RWPE2 (cell line): ENCODE results near the gene DDAH2.

Experiments used
- ATAC-seq: fragments of 200-7000 bp; cut with Tn5 transposase; 3 replicates; pipeline ENCODE4 v1.9.1; 2021; ENCODE audit warnings: low read depth
- DNase-seq: peaks from one replicate; pipeline ENCODE4 v3.0.0-alpha.2; 2020; ENCODE audit warnings: low spot score
- H3K27ac ChIP-seq: fragments of 450-650 bp; 2 replicates; pipeline ENCODE4 v1.5.1; 2017; ENCODE audit warnings: mild to moderate bottlenecking; ENCODE audit not compliant: poor library complexity, severe bottlenecking
- H3K27me3 ChIP-seq: fragments of 250-450 bp; sonication (Bioruptor Pico); 2 replicates; pipeline ENCODE4 v1.5.1; 2021; ENCODE audit warnings: mild to moderate bottlenecking, moderate library complexity; ENCODE audit not compliant: insufficient read depth, poor library complexity, severe bottlenecking
- H3K36me3 ChIP-seq: fragments of 250-450 bp; sonication (Bioruptor Pico); 2 replicates; pipeline ENCODE4 v1.5.1; 2020; ENCODE audit warnings: low read depth, mild to moderate bottlenecking, moderate library complexity
- H3K4me1 ChIP-seq: fragments of 250-450 bp; sonication (Bioruptor Pico); 2 replicates; pipeline ENCODE4 v1.5.1; 2021; ENCODE audit warnings: mild to moderate bottlenecking, moderate library complexity; ENCODE audit not compliant: insufficient read depth, poor library complexity, severe bottlenecking
- H3K4me3 ChIP-seq: fragments of 250-450 bp; sonication (Bioruptor Pico); 2 replicates; pipeline ENCODE4 v1.5.1; 2021; ENCODE audit warnings: mild to moderate bottlenecking, moderate library complexity; ENCODE audit not compliant: severe bottlenecking
- H3K9me3 ChIP-seq: fragments of 250-450 bp; sonication (Bioruptor Pico); 2 replicates; pipeline ENCODE4 v1.5.1; 2021; ENCODE audit warnings: mild to moderate bottlenecking, moderate library complexity; ENCODE audit not compliant: severe bottlenecking
- TF ChIP-seq, protein P1 (sequence below): fragments of 450-650 bp; IDR thresholded peaks from one replicate; pipeline ENCODE4 v1.5.1; 2017; ENCODE audit warnings: mild to moderate bottlenecking, moderate library complexity; ENCODE audit not compliant: poor library complexity, severe bottlenecking

The DDAH2 gene

DNA sequence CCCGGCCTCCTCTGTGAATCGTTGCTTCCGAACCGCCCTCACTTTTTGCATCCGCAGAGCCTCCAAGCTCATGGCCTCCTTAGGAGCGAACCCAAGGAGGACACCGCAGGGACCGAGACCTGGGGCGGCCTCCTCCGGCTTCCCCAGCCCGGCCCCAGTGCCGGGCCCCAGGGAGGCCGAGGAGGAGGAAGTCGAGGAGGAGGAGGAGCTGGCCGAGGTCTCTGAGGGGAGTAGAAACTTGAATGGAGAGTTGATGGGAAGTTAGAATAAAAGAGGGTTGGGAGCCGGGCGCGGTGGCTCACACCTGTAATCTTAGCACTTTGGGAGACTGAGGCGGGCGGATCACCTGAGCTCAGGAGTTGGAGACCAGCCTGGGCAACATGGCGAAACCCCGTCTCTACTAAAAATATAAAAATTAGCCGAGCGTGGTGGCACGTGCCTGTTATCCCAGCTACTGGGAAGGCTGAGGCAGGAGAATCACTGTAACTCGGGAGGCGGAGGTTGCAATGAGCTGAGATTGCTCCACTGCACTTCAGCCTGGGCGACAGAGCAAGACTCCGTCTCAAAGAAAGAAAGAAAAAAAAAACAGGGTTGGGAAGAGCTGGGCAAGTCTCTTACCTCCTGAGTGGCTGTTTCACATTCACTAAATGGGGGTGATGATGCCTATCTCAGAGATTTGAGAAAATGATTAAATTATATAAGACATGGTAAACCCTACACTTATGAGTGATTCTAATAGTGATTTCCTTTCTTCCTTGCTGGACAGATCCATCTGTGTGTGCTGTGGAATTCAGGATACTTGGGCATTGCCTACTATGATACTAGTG lies 11.5 kb upstream of the DDAH2 start:
- Histone ChIP-seq H3K9me3 (no peaks in the 10 kb centered on the region), H3K36me3 (peaks cover 32% of the 10 kb centered on the region), H3K27ac (peak overlapping the region; percentile 93), H3K27me3 (no peaks in the 10 kb centered on the region), H3K4me1 (peaks cover 28% of the 10 kb centered on the region), H3K4me3 (peak overlapping the region; percentile 61)
- DNase-seq (no peak), ATAC-seq (no peak)
- TF ChIP-seq, protein P1, sequence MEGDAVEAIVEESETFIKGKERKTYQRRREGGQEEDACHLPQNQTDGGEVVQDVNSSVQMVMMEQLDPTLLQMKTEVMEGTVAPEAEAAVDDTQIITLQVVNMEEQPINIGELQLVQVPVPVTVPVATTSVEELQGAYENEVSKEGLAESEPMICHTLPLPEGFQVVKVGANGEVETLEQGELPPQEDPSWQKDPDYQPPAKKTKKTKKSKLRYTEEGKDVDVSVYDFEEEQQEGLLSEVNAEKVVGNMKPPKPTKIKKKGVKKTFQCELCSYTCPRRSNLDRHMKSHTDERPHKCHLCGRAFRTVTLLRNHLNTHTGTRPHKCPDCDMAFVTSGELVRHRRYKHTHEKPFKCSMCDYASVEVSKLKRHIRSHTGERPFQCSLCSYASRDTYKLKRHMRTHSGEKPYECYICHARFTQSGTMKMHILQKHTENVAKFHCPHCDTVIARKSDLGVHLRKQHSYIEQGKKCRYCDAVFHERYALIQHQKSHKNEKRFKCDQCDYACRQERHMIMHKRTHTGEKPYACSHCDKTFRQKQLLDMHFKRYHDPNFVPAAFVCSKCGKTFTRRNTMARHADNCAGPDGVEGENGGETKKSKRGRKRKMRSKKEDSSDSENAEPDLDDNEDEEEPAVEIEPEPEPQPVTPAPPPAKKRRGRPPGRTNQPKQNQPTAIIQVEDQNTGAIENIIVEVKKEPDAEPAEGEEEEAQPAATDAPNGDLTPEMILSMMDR: no peak

- H3K4me3 ChIP-seq: peak within 1 kb of the TSS; percentile 61
- H3K4me1 ChIP-seq: peaks cover 28% of the 10 kb centered on the region
- ATAC-seq (peak; percentile 89), DNase-seq (peak; percentile 99)
- peaks cover 31% of the 10 kb centered on the region for H3K36me3 ChIP-seq
- H3K9me3 ChIP-seq: no peaks in the 10 kb centered on the region
- peak within 1 kb of the TSS; percentile 93 for H3K27ac ChIP-seq
- TF ChIP-seq, protein P1: no peak
- no peaks in the 10 kb centered on the region for H3K27me3 ChIP-seq
Observed at GRCh38 chr6:31739639-31740396, 10.7 kb upstream of the DDAH2 start, which contains the start of gene MSH5. TSS of gene MSH5 (plus strand) at chr6:31740005. CDS start at chr6:31740467, 462 bp downstream.

- no peak for ATAC-seq
- peak overlapping the region; percentile 93 for H3K27ac ChIP-seq
- peaks cover 43% of the 10 kb centered on the region for H3K36me3 ChIP-seq
- no peak for DNase-seq
- H3K4me3 ChIP-seq: no peak overlapping the region
- no peaks in the 10 kb centered on the region for H3K27me3 ChIP-seq
- TF ChIP-seq, protein P1: peak; percentile 13
- peaks cover 38% of the 10 kb centered on the region for H3K4me1 ChIP-seq
- no peaks in the 10 kb centered on the region for H3K9me3 ChIP-seq
Observed at GRCh38 chr6:31737991-31738979, 9.2 kb upstream of the DDAH2 start.

- Histone ChIP-seq H3K27me3 (no peaks in the 10 kb centered on the region), H3K9me3 (no peaks in the 10 kb centered on the region), H3K36me3 (peaks cover 43% of the 10 kb centered on the region), H3K4me1 (peaks cover 38% of the 10 kb centered on the region), H3K4me3 (no peak overlapping the region), H3K27ac (peak overlapping the region; percentile 93)
- DNase-seq (no peak), ATAC-seq (no peak)
- TF ChIP-seq, protein P1: no peak
Observed at GRCh38 chr6:31737315-31737990, 8.4 kb upstream of the DDAH2 start.
